HCEC 1CT (cell line): ENCODE measurements around the gene CCM2.

Source experiments
- DNase-seq: peaks from one replicate; pipeline ENCODE4 v3.0.0-alpha.2; 2017

The CCM2 gene

DNA sequence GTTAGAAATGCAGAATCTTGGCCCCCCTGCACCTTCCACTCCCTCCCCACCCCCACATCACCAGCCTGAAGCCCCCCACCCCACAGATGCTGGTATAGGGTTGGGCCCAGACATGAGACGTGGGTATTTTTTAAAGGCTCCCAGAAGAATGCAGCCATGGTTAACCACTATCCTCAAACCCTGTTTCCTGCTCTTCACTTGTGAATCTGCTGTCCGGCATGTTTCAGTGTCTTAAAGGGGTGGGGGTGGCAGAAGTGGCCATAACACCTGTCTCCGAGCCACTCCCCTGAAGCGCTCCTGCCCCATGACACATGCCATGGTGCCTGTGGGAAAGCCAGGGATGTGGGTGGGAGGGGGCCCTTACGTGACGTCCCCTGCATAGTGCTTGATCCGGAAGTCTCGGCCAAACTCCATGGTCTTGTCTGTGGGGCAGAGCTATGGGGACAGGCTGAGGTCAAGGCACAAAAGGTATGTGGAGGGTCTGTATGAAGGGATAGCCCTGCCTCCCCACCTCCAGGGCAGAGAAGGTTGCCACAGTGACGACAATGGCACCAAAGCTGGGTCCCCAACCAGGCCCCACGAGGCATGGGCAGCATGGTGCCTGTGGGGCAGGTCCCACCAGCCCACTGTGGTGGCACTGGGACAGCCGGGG is 30.8 kb upstream of the CCM2 start:
- no peak for DNase-seq

DNA sequence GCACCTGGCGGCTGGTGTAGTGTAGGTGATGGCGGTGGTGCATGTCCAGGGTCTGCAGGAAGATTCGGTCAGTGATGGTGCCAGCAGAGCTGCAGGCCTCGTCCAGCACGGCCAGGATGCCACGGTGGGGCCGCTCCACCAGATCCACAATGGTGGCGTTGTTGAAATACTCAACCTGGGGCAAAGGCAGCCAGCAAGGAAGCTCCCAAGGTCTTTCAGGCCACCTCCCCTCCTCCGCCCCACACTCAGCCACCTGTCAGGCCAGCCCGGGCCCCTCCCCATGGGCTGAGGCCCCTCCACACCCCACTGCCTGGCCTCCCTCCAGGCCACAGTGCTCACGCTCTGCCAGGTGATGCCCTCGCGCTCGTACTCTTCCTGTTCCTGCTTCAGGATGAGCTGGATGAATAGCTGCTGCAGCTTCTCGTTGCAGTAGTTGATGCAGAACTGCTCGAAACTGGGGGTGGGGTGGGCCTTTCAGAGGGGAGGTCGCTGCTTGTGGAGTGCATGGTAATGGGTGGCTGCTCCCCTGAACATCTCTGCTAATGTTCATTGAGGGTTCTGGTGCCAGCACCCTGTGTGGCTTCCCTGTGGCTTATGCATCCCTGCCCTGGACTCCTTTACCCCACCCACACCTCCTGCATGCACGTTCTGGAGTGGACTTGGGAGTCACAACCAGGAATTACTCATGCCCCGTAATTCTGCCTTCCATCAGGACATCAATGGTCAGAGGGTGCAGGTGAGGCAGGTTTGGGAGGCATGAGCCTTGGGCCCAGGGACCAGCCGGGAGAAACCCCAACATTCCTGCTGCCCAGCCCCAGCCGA is 30.1 kb upstream of the CCM2 start:
- no peak for DNase-seq

DNA sequence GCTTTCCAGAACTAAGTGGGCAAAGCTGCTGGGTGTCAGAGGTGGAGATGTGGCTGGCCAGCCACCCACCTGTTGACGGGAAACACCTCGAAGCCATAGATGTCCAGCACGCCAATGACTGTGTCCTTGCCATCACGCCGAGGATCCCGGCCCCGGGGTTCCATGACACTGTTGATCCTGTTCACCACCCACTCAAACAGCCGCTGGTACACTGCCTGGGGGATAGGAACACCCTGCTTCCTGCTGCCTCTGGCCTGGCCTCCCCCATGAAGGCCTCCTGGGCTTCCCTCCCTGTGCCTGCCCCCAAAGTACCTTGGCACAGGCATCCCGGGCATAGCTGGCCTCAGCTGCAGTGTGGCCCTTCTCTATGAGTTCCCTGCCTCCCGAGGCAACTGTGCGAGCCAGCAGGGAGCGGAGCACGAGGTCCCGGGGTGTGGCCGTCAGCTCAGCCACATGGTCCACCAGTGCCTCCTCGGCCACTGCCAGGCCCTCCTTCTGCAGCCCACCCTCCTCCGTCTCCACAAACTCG is 29.4 kb upstream of the CCM2 start:
- no peak for DNase-seq

DNA sequence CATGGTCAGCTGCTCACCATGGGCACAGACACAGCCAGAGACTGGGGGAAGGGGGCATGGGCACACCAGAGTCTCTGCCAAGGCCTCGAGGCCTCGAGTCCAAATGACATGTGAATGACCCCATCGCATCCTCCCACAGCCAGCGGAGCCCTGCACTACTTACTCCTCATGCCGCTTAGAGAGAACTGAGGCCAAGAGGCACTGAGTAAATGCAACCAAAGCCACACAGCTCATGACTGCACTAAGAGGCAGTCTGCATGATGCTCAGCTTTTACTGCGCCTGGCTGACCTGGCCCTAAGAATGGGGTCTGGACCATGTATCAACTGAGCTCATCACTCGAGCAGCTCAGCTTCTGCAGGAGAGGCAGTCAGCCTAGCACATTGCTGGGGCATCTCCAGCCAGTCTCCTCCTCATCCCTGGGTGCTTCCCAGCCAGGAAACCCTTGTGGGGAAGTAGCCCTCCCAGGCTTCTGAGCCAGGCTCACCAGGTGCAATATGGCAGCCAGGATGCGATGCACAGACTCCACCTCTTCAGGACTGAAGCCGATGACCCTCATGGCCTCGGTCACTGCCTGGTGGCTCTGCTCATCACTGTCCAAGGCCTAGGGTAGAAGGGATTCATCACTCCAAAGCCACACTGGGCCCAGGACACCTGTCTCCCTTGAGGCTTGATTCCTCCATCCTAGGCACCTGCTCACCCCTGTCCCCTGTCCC is 28.7 kb upstream of the CCM2 start:
- no peak for DNase-seq

DNA sequence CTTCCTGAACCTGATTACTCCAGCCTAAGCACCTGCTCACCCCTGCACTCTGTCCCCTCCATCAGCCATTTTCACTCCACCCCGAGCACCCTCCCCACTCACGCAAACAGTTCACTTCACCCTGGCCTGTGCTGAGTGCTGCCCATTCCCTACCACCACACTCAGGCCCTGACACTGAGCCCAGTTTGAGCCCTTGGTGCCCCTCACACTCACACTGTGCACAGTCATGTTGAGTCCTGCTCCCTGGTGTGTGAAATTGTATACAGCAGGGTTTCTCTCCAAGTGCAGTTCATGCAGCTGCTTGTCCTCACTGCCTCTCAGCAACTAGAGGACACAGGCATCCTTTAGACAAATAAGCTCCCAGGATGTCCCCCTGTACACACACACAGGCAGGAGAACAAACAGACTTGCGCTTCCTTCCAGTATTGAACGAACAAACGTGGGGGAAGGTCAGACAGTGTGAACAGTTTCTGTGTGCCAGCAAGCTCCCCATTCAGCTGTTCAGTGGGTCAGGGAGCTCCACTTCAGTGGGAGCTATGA is 28.0 kb upstream of the CCM2 start:
- DNase-seq = no peak

DNA sequence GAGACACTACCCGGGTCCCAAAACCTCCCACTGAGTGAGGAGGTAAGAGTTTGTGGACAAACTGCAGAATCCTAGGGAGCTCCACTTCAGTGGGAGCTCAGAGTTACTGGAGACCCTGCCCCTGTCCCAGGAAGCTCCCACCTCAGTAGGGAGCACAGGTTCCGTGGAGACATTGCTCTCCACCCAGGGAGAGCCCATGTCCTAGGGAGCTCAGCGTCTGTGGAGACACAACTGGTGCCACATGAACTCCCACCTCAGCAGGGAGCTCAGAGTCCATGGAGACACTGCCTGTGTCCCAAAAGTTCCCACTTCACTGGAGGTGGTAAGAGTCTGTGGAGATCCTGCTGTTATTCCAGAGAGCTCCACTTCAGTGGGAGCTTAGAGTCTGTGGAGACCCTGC is 27.4 kb upstream of the CCM2 start:
- DNase-seq = no peak

DNA sequence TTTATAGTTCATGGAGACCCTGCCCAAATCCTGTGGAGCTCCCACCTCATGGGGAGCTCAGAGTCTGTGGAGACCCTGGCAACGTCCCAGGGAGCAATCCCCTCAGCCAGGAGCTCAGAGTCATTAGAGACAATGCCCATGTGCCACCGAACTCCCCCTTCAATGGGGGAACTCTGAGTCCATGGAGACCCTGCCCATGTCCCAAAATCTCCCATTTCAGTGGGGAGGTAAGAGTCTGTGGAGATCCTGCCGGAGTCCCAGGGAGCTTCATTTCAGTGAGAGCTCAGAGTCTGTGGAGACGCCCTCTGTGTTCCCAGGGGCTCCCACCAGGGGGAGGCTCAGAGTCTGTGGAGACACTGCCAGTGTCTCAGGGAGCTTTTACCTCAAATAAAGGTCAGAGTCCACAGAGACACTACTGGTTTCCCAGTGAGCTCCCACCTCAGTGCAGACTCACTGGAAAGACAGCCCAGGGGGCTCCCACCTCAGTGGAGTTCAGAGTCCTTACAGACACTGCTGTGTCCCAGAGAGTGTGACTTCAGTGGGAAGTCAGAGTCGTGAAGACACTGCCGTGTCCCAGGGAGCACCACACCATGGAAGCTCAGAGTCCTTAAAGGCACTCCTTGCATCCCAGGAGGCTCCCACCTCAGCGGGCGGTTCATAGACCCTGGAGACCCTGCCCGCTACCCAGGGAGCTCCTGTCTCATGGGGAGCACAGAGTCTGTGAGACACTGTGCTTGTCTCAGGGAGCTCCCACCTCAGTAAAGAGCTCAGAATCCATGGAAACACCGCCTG is 26.2 kb upstream of the CCM2 start:
- DNase-seq = no peak

DNA sequence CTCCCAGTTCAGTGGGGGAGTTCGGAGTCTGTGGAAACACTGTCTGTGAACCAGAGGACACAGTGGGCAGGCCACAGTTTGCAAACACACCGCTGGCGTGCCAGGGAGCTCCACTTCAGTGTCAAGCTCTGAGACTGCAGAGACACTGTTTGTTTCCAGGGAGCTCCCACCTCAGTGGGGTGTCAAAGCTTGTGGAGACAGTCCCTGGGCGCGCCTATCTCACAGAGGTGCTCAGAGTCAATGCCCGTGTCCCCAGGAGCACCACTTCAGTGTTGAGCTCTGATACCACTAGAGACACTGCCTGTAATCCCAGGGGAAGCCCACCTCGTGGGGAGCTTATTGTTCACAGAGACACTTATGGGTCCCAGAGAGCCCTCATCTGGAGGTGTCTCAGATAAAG is 25.5 kb upstream of the CCM2 start:
- DNase-seq = no peak

DNA sequence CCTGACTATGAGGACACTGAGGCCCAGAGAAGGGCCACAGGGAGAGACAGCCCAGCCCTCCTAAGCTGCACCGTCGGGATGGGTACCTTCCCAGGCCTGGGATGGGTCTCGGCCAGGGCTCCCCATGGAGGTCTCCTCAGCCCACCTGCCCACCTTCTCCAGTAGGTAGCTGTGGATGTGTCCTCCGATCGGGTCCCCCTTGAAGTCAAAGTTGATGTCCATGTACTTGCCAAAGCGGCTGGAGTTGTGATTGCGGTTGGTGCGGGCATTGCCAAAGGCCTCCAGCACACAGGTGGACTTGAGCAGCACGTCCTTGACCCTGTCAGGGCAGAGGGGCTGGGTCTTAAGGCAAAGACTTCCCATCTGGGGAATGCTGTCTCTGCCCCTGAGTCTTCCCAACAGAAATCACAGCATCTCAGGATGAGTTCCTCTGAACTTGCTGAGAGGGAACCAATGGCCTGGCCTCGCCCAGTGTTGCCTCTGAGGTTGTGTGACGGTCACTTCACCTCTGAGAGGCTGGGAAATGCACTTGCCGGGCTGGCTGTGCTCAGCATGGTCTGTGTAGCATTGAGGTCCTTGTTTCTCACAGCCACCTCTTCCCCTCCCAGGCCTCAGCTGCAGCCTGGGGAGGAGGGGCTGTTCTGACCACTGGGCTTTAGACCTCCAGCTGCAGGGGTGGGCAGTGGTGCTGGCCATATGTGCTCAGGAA is 24.5 kb upstream of the CCM2 start:
- no peak for DNase-seq

DNA sequence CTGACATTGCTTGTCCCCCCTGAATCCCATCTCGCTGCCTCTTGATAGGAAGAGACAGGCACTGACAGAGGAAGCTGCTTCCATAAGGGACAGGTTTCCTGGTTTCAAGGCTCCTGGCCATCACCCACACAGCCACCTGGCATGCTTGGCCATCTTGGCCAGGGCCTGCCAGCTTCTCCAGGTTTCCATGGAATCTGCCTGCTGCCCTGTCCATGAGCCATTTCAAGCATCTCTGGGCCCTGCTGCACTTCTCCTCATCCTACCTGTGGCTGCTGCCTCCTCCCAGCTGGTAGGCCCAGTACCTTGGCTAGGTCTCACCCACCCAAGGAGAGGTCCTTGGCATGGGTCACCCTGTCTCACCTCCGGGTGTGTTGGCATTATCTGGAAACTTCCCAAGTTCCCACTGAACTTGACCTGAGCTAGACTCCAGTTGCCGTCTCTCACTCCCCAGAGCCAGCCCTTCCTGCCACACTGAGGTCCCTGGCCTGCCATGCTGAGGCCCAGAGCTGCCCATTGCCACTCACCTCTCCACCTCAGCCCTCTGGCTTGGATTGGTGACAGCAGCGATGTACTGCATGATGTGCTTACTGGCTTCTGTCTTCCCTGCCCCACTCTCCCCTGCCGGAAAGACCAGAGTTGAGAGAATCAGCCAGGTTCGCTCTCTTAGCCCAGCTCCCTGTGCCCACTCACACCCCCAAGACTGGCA is 23.8 kb upstream of the CCM2 start:
- DNase-seq = no peak

DNA sequence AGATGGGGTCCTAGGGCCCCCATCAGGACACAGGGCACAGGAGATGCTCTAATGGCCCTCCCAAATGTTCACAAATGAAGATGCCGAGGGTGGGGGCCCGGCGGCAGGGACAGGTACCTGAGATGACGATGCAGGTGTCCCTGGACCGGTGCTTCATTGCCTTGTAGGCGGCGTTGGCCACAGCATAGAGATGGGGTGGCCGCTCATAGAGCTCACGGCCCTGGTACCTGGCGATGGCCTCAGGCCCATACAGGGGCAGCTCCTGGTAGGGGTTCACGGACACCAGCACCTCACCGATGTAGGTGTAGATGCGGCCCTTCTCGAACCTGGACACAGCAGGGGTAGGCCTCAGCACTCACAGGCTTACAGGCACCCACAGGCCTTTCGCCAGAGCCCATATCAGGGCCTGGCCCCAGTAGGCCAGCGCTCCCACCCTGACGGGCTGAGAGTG is 23.2 kb upstream of the CCM2 start:
- no peak for DNase-seq

DNA sequence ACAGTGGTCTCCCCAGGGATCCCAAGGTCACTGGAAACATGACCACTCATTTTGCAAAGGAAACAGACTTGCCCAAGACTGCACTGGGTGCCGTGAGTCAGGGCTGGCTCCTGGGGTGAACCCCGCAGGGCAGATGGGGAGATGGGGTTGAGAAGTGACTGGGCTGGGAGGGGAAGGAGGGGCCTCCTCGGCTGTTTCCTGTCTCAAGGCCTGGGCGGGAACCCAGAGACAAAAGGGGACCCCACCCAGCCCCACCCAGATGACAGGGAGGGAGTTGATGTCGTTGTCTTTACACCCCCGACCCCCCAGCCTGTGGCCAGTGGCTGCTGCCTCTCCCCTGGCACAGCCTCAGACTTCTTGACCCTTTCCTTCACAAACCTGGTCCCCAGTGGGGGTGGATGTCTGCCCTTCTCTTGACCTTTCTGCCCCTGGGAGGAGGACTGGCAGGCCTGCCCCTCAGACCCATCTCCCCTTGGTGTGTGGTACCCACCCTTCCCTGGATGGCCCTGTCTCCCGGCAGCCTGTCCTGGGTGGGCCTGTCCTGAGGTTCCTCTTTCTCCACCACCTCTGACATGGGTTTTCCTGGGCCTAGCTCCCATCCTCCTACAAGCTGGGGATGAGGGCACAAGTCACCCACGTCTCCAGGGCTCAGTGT is 22.6 kb upstream of the CCM2 start:
- DNase-seq = no peak

DNA sequence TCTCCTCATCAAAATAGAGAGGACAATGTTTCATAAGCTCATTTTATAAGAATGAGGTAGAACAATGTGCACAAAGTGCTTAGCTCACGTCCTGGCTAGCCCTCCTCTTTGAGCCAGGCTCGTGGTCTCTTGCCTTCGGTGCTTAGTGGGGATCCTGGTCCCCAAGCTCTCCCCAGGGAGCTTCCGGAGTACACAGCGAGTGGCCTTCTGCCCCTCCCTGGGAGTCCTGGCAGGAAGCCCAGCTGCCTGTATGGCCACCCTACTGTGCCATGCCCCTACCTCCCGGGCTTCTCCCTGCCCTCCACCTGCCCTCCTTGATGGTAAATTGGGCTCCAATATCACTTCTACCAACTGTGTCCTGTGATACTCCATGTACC is 22.1 kb upstream of the CCM2 start:
- no peak for DNase-seq

DNA sequence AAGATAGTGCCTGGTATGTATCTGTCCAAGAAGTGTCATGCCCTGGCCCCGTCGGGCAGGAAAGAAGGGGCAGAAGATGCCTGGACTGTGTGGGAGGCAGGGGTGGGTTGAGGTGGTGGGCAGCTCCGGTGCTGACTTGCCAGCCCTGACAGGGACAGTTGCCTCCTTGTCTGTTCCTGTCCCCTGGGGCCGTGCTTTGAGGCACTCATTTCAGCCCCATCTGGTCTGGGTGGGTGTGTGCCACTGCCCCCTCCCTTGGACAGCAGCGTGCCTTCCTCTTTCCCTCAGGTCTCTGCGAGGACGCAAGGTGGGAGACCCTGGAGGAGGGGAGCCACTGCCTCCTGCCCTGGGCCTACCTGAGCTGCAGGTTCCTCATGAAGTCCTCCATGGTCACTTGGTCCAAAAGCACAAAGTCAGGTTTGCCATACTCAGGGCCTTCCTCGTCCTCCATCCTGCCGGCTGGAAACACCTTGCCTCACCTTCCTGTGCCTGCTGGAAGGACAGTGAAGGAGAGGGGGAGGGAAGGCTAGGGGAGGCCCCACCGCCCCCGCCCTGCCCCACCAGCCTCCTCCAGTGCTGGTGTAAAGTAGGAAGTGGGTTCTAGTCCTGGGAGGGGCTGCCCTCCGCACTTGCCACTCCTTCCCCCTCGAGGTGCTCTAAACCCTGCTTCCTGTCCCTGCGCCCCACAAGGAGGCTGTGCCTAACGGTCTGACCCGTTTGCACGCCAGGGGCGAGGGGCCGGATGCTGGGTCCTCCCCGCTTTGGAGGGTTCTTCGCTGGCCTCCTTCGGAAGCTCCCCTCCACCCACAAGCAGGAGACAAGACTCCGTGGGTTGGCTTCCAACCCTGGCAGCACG is 21.3 kb upstream of the CCM2 start, which contains the start of gene MYO1G:
MYO1G (minus strand) TSS at position 505 of the 856 bp plus-strand sequence; CDS start at position 451, 54 bp downstream.
- no peak for DNase-seq

DNA sequence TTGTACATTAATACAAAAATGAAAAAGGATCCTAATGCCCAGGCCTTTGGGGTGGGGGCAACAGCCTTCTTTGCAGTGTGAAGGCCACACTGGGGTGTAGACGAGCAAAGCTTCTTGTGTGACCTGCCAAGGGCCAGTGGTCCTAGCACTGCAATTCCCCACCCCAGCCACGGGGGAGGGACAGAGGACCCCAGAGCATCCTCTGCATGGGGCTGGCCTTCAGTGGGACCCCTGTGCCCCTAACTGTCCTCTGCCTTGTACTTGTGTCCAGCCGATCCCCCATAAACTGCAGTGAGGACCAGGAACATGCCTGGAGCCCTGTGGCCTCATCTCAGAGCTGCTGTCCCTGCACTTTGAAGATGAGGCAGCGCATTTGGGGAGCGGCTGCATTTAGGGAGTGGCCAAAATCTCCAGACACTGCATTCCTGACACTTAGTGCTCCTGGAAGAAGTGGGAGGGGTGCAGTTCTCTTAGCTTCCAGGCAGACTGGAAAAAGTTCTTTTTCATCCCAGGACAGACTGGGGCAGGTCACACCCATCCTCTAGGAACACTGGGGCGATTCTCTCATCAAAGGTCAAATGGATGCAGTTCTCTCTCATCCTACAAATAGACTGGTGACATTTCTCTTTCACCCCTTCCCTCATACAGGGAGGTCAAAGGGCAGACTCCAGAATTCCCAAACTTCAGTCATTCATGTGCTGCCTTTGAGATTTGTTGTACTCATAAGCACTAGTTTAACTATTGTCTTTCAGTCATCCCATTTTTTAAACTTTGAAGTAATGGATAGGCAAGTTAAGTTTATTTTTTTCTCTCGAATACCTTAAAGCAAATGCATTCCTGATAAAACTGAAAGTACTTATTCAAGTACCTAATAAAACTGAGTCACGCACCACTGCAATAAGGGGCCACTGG is 20.3 kb upstream of the CCM2 start:
- DNase-seq = no peak

DNA sequence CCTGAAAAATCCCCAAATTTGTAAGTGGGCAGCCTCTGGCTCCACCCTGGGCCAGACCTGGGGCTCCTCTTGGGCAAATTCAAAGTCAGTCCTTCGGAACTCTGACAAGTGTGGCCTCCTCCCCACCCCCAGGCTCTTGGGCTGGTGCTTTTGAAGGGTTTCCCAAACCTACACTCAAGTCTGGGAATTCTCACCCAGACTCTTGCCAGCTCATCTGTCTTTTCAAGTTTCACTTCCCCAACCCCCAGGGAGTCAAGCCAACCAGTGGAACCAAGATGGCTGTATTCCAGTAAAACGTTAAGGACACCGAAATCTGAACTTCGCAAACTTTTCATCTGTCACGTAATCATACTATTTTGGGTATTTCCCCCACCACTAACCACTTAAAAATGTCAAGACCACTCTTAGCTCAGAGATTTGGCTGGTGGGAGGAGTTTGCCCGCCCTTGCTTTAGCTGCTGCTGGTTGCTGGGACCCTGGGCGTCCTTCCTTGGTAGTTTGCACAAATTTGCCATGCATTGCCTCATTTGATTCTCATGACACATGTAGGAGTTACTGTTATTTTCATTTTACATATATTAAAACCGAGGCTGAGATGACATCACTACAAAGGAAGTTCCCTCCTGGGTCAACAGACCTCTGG is 19.5 kb upstream of the CCM2 start:
- DNase-seq = peak; percentile 23

DNA sequence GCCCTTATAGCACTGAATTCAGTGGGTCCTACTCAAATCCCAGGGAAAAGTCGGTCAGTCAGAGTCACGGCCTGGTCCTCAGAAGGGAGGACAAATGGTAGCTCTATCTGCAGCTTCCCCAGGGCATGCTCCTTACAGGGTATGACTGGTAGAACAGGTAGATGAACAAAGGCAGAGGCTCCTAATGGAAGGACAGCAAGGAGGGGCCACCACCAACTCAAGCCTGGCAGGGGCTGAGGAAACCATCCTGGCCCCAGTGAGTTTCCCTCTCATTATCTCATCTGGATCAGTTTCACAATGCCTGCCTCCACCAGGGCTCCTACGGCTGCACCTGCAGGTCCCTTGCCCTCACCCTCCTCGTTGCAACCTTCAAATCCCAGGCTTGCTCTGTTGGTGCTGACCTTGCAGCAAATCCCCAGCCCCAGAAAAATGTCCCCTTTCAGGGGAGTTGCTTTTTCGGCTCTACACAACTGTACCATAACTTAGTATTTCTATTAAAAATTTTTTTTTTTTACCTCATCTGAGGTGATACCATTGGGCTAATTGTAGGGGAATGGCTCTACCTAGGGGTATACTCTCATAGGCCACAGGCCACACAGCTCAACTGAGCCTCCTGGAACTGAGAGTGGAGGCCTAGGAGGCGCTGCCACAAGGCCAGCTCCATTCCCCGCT is 18.8 kb upstream of the CCM2 start:
- no peak for DNase-seq
